GM23338 (cell line): ENCODE results near the gene RIC1. TPM values are rescaled to one million over a fixed set of nuclear protein-coding genes. Genes with fewer than 3 reads are reported as not detected.
"Not testable (repeated sequence)": the region's sequence is repeated elsewhere in the genome, so short reads cannot be mapped to it uniquely, and the experiment has no call there.

Experiments
- ATAC-seq: fragments of 200-7000 bp; cut with Tn5 transposase; 3 replicates; pipeline ENCODE4 v1.9.1; 2020
- DNase-seq: peaks from one replicate; pipeline ENCODE4 v3.0.0-alpha.2; 2015; ENCODE audit warnings: low spot score
- H2AFZ ChIP-seq: fragments of 200-600 bp; sonication (generic); 2 replicates; pipeline ENCODE4 v1.8.0; 2016; ENCODE audit warnings: antibody characterized with exemption, mild to moderate bottlenecking, moderate library complexity
- H3F3A ChIP-seq: fragments of 200-600 bp; sonication (generic); replicated peaks from 2 replicates; pipeline ENCODE4 v1.8.0; 2017; ENCODE audit warnings: antibody characterized with exemption, mixed run types, low read depth
- H3K27ac ChIP-seq: fragments of 200-600 bp; sonication (generic); 2 replicates; pipeline ENCODE4 v1.6.1; 2016; ENCODE audit warnings: low read depth
- H3K27me3 ChIP-seq: fragments of 200-600 bp; sonication (generic); 2 replicates; pipeline ENCODE4 v1.8.0; 2016; ENCODE audit warnings: mild to moderate bottlenecking, mixed run types, moderate library complexity; ENCODE audit not compliant: insufficient read depth
- H3K36me3 ChIP-seq: fragments of 200-600 bp; sonication (generic); 2 replicates; pipeline ENCODE4 v1.8.0; 2016; ENCODE audit warnings: mild to moderate bottlenecking; ENCODE audit not compliant: insufficient read depth
- H3K4me1 ChIP-seq: fragments of 200-600 bp; sonication (generic); 2 replicates; pipeline ENCODE4 v1.8.0; 2016; ENCODE audit warnings: mild to moderate bottlenecking, moderate library complexity; ENCODE audit not compliant: insufficient read depth
- H3K4me2 ChIP-seq: fragments of 200-600 bp; sonication (generic); 2 replicates; pipeline ENCODE4 v1.7.1; 2017; ENCODE audit warnings: mixed run types
- H3K4me3 ChIP-seq: fragments of 200-600 bp; sonication (generic); 2 replicates; pipeline ENCODE4 v1.6.1; 2016; ENCODE audit warnings: mixed run types
- H3K79me2 ChIP-seq: fragments of 200-600 bp; sonication (generic); replicated peaks from 2 replicates; pipeline ENCODE4 v1.8.0; 2017; ENCODE audit warnings: mild to moderate bottlenecking; ENCODE audit not compliant: insufficient read depth
- H3K9me2 ChIP-seq: fragments of 200-600 bp; sonication (generic); 2 replicates; pipeline ENCODE4 v1.8.0; 2017; ENCODE audit not compliant: insufficient read depth
- H4K20me1 ChIP-seq: fragments of 200-600 bp; sonication (generic); replicated peaks from 2 replicates; pipeline ENCODE4 v1.8.0; 2017; ENCODE audit warnings: mild to moderate bottlenecking; ENCODE audit not compliant: insufficient read depth
- H3K27ac Mint-ChIP-seq: 2 replicates; pipeline ENCODE4 v1.8.0; 2020; ENCODE audit warnings: inconsistent platforms, mild to moderate bottlenecking, moderate library complexity, mixed read lengths
- H3K27me3 Mint-ChIP-seq: 3 replicates; pipeline ENCODE4 v1.8.0; 2022; ENCODE audit warnings: low read depth, mild to moderate bottlenecking, moderate library complexity, mixed read lengths, inconsistent platforms; ENCODE audit not compliant: insufficient read depth, poor library complexity
- H3K36me3 Mint-ChIP-seq: 3 replicates; pipeline ENCODE4 v1.8.0; 2021; ENCODE audit warnings: low read depth, mild to moderate bottlenecking, inconsistent platforms, moderate library complexity, mixed read lengths
- H3K4me1 Mint-ChIP-seq: 3 replicates; pipeline ENCODE4 v1.8.0; 2020; ENCODE audit warnings: mild to moderate bottlenecking, inconsistent platforms, mixed read lengths
- H3K4me3 Mint-ChIP-seq: 3 replicates; pipeline ENCODE4 v1.8.0; 2021; ENCODE audit warnings: moderate library complexity, mild to moderate bottlenecking, inconsistent platforms, mixed read lengths
- H3K9me3 Mint-ChIP-seq: 3 replicates; pipeline ENCODE4 v1.8.0; 2020; ENCODE audit warnings: moderate library complexity, mild to moderate bottlenecking, inconsistent platforms, mixed read lengths
- CREB1 ChIP-seq: fragments of 250-450 bp; sonication (Bioruptor Pico); IDR thresholded peaks from 2 replicates; pipeline ENCODE4 v1.5.0; 2020; ENCODE audit warnings: low read depth, mild to moderate bottlenecking, moderate library complexity
- CTCF ChIP-seq, 2 experiments: fragments of 200-600 bp in 1 of 2; sonication (generic) in 1 of 2; conservative IDR thresholded peaks; 2 replicates each; pipeline versions ENCODE4 v1.5.1 to v1.6.1; 2016 to 2017; ENCODE audit warnings: antibody characterized with exemption in 2 of 2, low read depth in 2 of 2, mild to moderate bottlenecking in 2 of 2, moderate library complexity in 1 of 2
- ETS1 ChIP-seq: IDR thresholded peaks from 2 replicates; pipeline ENCODE4 v1.6.1; 2016; ENCODE audit warnings: antibody characterized with exemption
- EZH2 ChIP-seq: fragments of 200-600 bp; sonication (generic); IDR thresholded peaks from one replicate; pipeline ENCODE4 v1.8.0; 2017; ENCODE audit warnings: antibody characterized with exemption, mild to moderate bottlenecking, low read depth; ENCODE audit not compliant: unreplicated experiment
- EZH2phosphoT487 ChIP-seq: fragments of 200-600 bp; sonication (generic); IDR thresholded peaks from one replicate; pipeline ENCODE4 v1.8.1; 2018; ENCODE audit warnings: antibody characterized with exemption; ENCODE audit not compliant: unreplicated experiment
- JUNB ChIP-seq: IDR thresholded peaks from one replicate; pipeline ENCODE4 v1.6.1; 2016; ENCODE audit warnings: antibody characterized with exemption; ENCODE audit not compliant: unreplicated experiment
- POLR2AphosphoS5 ChIP-seq: IDR thresholded peaks from 2 replicates; pipeline ENCODE4 v1.6.1; 2016; ENCODE audit warnings: antibody characterized with exemption, low read depth
- REST ChIP-seq: IDR thresholded peaks from one replicate; pipeline ENCODE4 v1.6.1; 2018; ENCODE audit warnings: antibody characterized with exemption; ENCODE audit not compliant: unreplicated experiment
- STAT1 ChIP-seq: IDR thresholded peaks from one replicate; pipeline ENCODE4 v1.6.1; 2016; ENCODE audit warnings: antibody characterized with exemption; ENCODE audit not compliant: unreplicated experiment
- ZNF114 ChIP-seq: fragments of 250-450 bp; sonication (Bioruptor Pico); IDR thresholded peaks from 2 replicates; pipeline ENCODE4 v1.5.0; 2020; ENCODE audit warnings: mild to moderate bottlenecking, moderate library complexity
- ZNF331 ChIP-seq: fragments of 250-450 bp; sonication (Bioruptor Pico); IDR thresholded peaks from 2 replicates; pipeline ENCODE4 v1.5.0; 2020; ENCODE audit warnings: low read depth, mild to moderate bottlenecking, moderate library complexity
- polyA plus RNA-seq: library from polyadenylated mRNA; unstranded; fragments of >200 nt; fragmentation: Nextera tagmentation; extraction: Ambion mirVana; gene quantifications from 2 replicates; pipeline ENCODE4 v1.2.1, GENCODE V29; 2016
- total RNA-seq: library from RNA; depleted of rRNA; stranded (reverse); fragments of >200 nt; shearing (Covaris generic); gene quantifications from 2 replicates; pipeline ENCODE4 v1.2.3, GENCODE V29; 2014

RIC1 gene
- total and polyA plus RNA-seq, 2 experiments from 2014 or later: 7.8 to 34.9 TPM

DNA sequence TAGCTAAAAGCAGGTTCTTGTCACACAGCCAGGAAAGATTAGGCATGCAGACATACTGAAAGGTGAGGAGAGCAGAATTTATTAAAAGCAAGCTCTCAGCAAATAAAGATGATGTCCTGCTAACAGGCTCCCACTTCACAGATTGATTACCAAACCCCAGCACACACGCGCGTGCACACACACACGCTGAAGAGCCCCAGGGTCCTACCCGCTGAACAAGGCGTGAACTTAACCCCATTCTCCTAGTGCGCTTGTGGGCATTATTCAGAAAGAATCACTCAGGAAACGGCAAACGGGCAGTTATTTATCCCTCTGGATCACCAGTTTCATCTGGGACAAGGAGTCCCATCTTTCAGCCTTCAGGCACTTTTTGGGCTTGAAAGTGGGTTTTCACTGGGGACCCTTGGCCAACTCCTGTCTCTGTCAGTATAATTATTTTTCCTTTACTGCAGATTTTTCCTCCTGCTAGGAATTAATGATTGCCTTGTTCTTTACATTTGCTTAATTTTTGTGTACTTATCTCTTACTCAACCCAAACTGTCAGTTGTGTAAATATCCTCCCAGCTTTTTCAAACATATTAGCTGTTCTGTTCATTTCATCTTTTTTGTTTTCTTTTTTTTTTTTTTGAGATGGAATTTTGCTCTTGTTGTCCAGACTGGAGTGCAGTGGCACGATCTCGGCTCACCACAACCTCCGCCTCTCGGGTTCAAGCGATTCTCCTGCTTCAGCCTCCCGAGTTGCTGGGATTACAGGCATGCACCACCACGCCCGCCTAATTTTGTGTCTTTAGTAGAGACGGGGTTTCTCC is 92.6 kb downstream of the RIC1 start (continued):
- TF ChIP-seq ZNF331 (CRISPR knock-in tag): no peak
- TF ChIP-seq STAT1: no peak
- TF ChIP-seq ZNF114 (CRISPR knock-in tag): no peak

- not testable (repeated sequence) for H3K4me1 ChIP-seq, H3K27ac ChIP-seq, H3K27ac Mint-ChIP-seq, H3K4me1 Mint-ChIP-seq, H3K79me2 ChIP-seq, H4K20me1 ChIP-seq, H3K4me3 Mint-ChIP-seq, H3K4me3 ChIP-seq, H3K27me3 ChIP-seq, H2AFZ ChIP-seq, H3K9me2 ChIP-seq, H3K27me3 Mint-ChIP-seq, ATAC-seq, DNase-seq, H3F3A ChIP-seq, H3K4me2 ChIP-seq
- H3K9me3 Mint-ChIP-seq: peaks cover 43% of the 10 kb centered on the region
- H3K36me3 Mint-ChIP-seq: peaks cover 72% of the 10 kb centered on the region
- peaks cover 12% of the 10 kb centered on the region; the same call in 1 of the 2 replicates for H3K36me3 ChIP-seq
These were observed 93.8 kb downstream of the RIC1 start for GRCh38 chr9:5722679-5723078.

DNA sequence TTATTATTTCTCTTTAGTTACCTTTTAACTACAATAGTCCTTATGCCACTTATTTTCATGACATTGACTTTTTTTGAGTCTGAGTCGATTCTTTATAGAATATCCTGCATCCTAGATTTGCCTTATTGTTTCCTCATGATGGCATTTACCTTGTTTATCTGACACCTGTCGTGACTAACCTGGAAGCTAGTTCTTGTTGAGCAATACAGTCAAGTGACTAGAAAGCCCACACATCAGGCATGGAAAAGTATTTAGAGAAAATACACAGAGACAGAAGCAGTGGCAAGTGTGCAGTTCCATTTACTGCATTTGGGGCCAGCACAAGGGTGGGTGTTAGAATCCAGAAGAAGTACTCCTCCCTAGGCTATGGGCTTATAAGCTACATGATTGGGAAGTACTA is 106.2 kb downstream of the RIC1 start:
- no peaks in the 10 kb centered on the region for H3F3A ChIP-seq
- no peak overlapping the region for H3K4me3 ChIP-seq
- no peaks in the 10 kb centered on the region for H3K79me2 ChIP-seq
- no peaks in the 10 kb centered on the region for H3K27me3 ChIP-seq
- H3K27me3 Mint-ChIP-seq: no peaks in the 10 kb centered on the region
- no peaks in the 10 kb centered on the region for H3K4me1 Mint-ChIP-seq
- H3K27ac ChIP-seq: no peak overlapping the region
- H4K20me1 ChIP-seq: no peaks in the 10 kb centered on the region; the same call in 1 of the 2 replicates
- H3K9me3 Mint-ChIP-seq: no peaks in the 10 kb centered on the region
- no peak overlapping the region for H2AFZ ChIP-seq
- no peak for ATAC-seq
- no peaks in the 10 kb centered on the region for H3K9me2 ChIP-seq
- H3K4me3 Mint-ChIP-seq: no peak overlapping the region
- DNase-seq: no peak
- H3K36me3 ChIP-seq: no peaks in the 10 kb centered on the region
- H3K36me3 Mint-ChIP-seq: peaks cover 13% of the 10 kb centered on the region; the same call in 2 of the 3 replicates
- H3K4me2 ChIP-seq: no peak overlapping the region
- no peak overlapping the region for H3K27ac Mint-ChIP-seq
- H3K4me1 ChIP-seq: no peaks in the 10 kb centered on the region
- no peak for TF ChIP-seq CREB1
- no peak for TF ChIP-seq EZH2phosphoT487
- TF ChIP-seq POLR2AphosphoS5: no peak
- no peak for TF ChIP-seq ZNF114 (CRISPR knock-in tag)
- TF ChIP-seq EZH2: no peak
- TF ChIP-seq CTCF (conservative IDR thresholded peaks at IDR 0.05; ENCODE audit: low read depth in 2 of 2): no peak
- TF ChIP-seq ETS1: no peak
- no peak for TF ChIP-seq STAT1
- no peak for TF ChIP-seq REST
- TF ChIP-seq JUNB: no peak
- no peak for TF ChIP-seq ZNF331 (CRISPR knock-in tag)
